GM23338 (cell line): ENCODE measurements around the gene SPOCK2.

Source experiments
- CREB1 ChIP-seq: fragments of 250-450 bp; sonication (Bioruptor Pico); IDR thresholded peaks from 2 replicates; pipeline ENCODE4 v1.5.0; 2020; ENCODE audit warnings: low read depth, mild to moderate bottlenecking, moderate library complexity
- EZH2 ChIP-seq: fragments of 200-600 bp; sonication (generic); IDR thresholded peaks from one replicate; pipeline ENCODE4 v1.8.0; 2017; ENCODE audit warnings: antibody characterized with exemption, mild to moderate bottlenecking, low read depth; ENCODE audit not compliant: unreplicated experiment
- EZH2phosphoT487 ChIP-seq: fragments of 200-600 bp; sonication (generic); IDR thresholded peaks from one replicate; pipeline ENCODE4 v1.8.1; 2018; ENCODE audit warnings: antibody characterized with exemption; ENCODE audit not compliant: unreplicated experiment
- POLR2AphosphoS5 ChIP-seq: IDR thresholded peaks from 2 replicates; pipeline ENCODE4 v1.6.1; 2016; ENCODE audit warnings: antibody characterized with exemption, low read depth
- STAT1 ChIP-seq: IDR thresholded peaks from one replicate; pipeline ENCODE4 v1.6.1; 2016; ENCODE audit warnings: antibody characterized with exemption; ENCODE audit not compliant: unreplicated experiment
- TF ChIP-seq, protein P1 (sequence below), 2 experiments: fragments of 200-600 bp in 1 of 2; sonication (generic) in 1 of 2; conservative IDR thresholded peaks; 2 replicates each; pipeline versions ENCODE4 v1.5.1 to v1.6.1; 2016 to 2017; ENCODE audit warnings: antibody characterized with exemption in 2 of 2, low read depth in 2 of 2, mild to moderate bottlenecking in 2 of 2, moderate library complexity in 1 of 2
- TF ChIP-seq, protein P2 (sequence below): IDR thresholded peaks from one replicate; pipeline ENCODE4 v1.6.1; 2018; ENCODE audit warnings: antibody characterized with exemption; ENCODE audit not compliant: unreplicated experiment

DNA sequence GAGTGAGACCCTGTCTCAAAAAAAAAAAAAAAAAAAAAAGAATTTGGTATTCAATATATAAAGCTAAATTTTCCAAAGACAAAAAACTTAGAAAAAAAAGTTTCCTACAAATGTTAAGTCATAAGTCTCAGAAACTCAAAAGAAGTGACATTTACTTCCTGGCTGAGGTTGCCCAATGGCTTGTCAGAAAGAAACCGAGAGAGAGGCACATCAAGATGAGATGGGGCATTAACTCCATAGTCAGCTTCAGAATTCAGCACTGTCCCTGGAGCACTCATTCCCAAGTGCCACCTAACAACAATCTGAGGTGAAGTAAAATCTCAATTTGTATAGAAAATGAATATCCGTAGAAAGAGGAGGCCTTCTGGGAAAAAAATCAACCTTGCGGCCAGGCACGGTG, 6.8 kb upstream of the SPOCK2 start:
- TF ChIP-seq, protein P1, sequence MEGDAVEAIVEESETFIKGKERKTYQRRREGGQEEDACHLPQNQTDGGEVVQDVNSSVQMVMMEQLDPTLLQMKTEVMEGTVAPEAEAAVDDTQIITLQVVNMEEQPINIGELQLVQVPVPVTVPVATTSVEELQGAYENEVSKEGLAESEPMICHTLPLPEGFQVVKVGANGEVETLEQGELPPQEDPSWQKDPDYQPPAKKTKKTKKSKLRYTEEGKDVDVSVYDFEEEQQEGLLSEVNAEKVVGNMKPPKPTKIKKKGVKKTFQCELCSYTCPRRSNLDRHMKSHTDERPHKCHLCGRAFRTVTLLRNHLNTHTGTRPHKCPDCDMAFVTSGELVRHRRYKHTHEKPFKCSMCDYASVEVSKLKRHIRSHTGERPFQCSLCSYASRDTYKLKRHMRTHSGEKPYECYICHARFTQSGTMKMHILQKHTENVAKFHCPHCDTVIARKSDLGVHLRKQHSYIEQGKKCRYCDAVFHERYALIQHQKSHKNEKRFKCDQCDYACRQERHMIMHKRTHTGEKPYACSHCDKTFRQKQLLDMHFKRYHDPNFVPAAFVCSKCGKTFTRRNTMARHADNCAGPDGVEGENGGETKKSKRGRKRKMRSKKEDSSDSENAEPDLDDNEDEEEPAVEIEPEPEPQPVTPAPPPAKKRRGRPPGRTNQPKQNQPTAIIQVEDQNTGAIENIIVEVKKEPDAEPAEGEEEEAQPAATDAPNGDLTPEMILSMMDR (conservative IDR thresholded peaks at IDR 0.05; ENCODE audit: low read depth in 2 of 2), result no peak
- TF ChIP-seq EZH2, result no peak
- no peak for TF ChIP-seq POLR2AphosphoS5
- TF ChIP-seq STAT1, result no peak
- TF ChIP-seq, protein P2, sequence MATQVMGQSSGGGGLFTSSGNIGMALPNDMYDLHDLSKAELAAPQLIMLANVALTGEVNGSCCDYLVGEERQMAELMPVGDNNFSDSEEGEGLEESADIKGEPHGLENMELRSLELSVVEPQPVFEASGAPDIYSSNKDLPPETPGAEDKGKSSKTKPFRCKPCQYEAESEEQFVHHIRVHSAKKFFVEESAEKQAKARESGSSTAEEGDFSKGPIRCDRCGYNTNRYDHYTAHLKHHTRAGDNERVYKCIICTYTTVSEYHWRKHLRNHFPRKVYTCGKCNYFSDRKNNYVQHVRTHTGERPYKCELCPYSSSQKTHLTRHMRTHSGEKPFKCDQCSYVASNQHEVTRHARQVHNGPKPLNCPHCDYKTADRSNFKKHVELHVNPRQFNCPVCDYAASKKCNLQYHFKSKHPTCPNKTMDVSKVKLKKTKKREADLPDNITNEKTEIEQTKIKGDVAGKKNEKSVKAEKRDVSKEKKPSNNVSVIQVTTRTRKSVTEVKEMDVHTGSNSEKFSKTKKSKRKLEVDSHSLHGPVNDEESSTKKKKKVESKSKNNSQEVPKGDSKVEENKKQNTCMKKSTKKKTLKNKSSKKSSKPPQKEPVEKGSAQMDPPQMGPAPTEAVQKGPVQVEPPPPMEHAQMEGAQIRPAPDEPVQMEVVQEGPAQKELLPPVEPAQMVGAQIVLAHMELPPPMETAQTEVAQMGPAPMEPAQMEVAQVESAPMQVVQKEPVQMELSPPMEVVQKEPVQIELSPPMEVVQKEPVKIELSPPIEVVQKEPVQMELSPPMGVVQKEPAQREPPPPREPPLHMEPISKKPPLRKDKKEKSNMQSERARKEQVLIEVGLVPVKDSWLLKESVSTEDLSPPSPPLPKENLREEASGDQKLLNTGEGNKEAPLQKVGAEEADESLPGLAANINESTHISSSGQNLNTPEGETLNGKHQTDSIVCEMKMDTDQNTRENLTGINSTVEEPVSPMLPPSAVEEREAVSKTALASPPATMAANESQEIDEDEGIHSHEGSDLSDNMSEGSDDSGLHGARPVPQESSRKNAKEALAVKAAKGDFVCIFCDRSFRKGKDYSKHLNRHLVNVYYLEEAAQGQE, result no peak
- no peak for TF ChIP-seq CREB1 (CRISPR knock-in tag)
- TF ChIP-seq EZH2phosphoT487, result no peak
